AG04450 (cell line): Measurements from ENCODE around the gene CITED4. TPM values are rescaled to one million over a fixed set of nuclear protein-coding genes. Genes with fewer than 3 reads are reported as not detected.
A peak's percentile ranks its signal among the peaks of the same experiment; 100 is the strongest.

Source experiments
- CTCF ChIA-PET: fragments of 300-600, 350-600 bp; formaldehyde crosslinking; extraction: SDS; loops from one replicate; lab custom pipeline; 2022; ENCODE audit warnings: antibody characterized with exemption, inconsistent platforms; lab: Charles Lee
- POLR2A ChIA-PET: fragments of 350-600 bp; formaldehyde crosslinking; extraction: SDS; loops from one replicate; lab custom pipeline; 2021; ENCODE audit warnings: antibody characterized with exemption, inconsistent platforms; lab: Yijun Ruan, JAX
- DNase-seq: peaks from one replicate; pipeline ENCODE4 v3.0.0-alpha.2; 2011; ENCODE audit warnings: low read depth, low spot score
- H3K27ac ChIP-seq: one replicate; pipeline ENCODE4 v1.5.1; 2012; ENCODE audit warnings: low read depth, low read length, control low read depth
- H3K27me3 ChIP-seq: one replicate; pipeline ENCODE4 v1.6.0; 2012; ENCODE audit warnings: low read length; ENCODE audit not compliant: control insufficient read depth, insufficient read depth
- H3K4me3 ChIP-seq: 2 replicates; pipeline ENCODE4 v1.5.1; 2011; ENCODE audit warnings: mild to moderate bottlenecking, low read depth, low read length, control low read depth
- H3K9me3 ChIP-seq: 2 replicates; pipeline ENCODE4 v1.5.1; 2012; ENCODE audit warnings: low read length; ENCODE audit not compliant: control insufficient read depth, insufficient read depth
- CTCF ChIP-seq: IDR thresholded peaks from 2 replicates; pipeline ENCODE4 v1.5.1; 2011; ENCODE audit warnings: low read depth, low read length, control low read depth, inconsistent platforms
- polyA plus RNA-seq: library from polyadenylated mRNA; depleted of rRNA; stranded (reverse); fragments of >200 nt; gene quantifications from 2 replicates; pipeline ENCODE4 v1.2.3, GENCODE V29; 2011

CITED4 gene
- polyA plus RNA-seq, 1 experiment = 0.53 TPM

DNA sequence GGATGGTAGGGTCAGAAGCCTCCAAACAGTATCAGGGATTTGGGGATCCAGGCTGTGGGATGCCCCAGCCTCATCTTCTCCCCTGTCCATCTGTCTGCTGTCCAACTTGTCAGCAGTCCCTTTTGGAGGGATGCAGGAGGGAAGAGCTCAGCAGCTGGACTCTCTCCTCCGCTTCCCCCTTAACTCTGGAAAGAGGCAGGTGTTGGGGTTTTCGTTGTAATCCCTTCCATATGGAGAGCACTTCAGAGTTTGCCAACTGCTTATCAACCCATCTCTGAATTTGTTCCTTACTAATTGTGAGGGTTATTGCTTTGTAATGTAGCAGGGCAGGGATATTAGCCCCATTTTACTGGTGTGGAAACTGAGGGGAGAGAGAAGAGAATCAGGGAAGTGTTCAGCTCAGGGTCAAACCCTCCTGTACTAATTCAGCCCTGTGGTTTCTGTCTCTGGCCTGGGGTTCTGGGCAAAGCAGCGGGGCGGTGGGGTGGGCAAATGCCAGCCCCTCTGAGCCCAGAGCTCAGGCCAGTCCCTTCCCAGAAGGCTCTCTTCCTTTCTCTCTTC, 3.2 kb downstream of the CITED4 start:
- Histone ChIP-seq H3K27ac (no peak overlapping the region), H3K27me3 (peaks cover 9% of the 10 kb centered on the region), H3K4me3 (no peak overlapping the region), H3K9me3 (no peaks in the 10 kb centered on the region)
- CTCF ChIA-PET = interaction anchor here (0.6 to 17.4 kb wide), 3 partner anchors 9 to 108 kb away, joined by 3 to 442 read pairs (median 35); no protein-coding TSS in a partner anchor
- POLR2A ChIA-PET = interaction anchor here (0.6 to 1.3 kb wide), 2 partner anchors 78 to 86 kb away, joined by 3 read pairs; no protein-coding TSS in a partner anchor
- TF ChIP-seq CTCF = no peak
- DNase-seq = no peak

- ChIA-PET CTCF (interaction anchor here (1.0 to 17.4 kb wide), 2 partner anchors 8 to 94 kb away, joined by 5 to 442 read pairs; no protein-coding TSS in a partner anchor), POLR2A (no interaction called here)
- Histone ChIP-seq H3K27ac (no peak overlapping the region), H3K4me3 (no peak overlapping the region), H3K27me3 (peaks cover 9% of the 10 kb centered on the region), H3K9me3 (no peaks in the 10 kb centered on the region)
- DNase-seq = no peak
- TF ChIP-seq CTCF = no peak
Observed at GRCh38 chr1:40857737-40858136, 4.4 kb downstream of the CITED4 start.

GRCh38 chr1:40856656-40857302, 5.4 kb downstream of the CITED4 start:
- ChIA-PET POLR2A (no interaction called here), CTCF (interaction anchor here (17.4 kb wide), 1 partner anchor 95 kb away, joined by 442 read pairs; no protein-coding TSS in a partner anchor)
- Histone ChIP-seq H3K4me3 (no peak overlapping the region), H3K27me3 (peaks cover 9% of the 10 kb centered on the region), H3K27ac (no peak overlapping the region), H3K9me3 (no peaks in the 10 kb centered on the region)
- DNase-seq = no peak
- TF ChIP-seq CTCF = no peak

GRCh38 chr1:40856116-40856515, 6.0 kb downstream of the CITED4 start:
- no peak overlapping the region for H3K27ac ChIP-seq
- no peak for DNase-seq
- no peak overlapping the region for H3K4me3 ChIP-seq
- no peaks in the 10 kb centered on the region for H3K9me3 ChIP-seq
- peaks cover 9% of the 10 kb centered on the region for H3K27me3 ChIP-seq
- ChIA-PET POLR2A (no interaction called here), CTCF (interaction anchor here (17.4 kb wide), 1 partner anchor 96 kb away, joined by 442 read pairs; no protein-coding TSS in a partner anchor)
- no peak for TF ChIP-seq CTCF

DNA sequence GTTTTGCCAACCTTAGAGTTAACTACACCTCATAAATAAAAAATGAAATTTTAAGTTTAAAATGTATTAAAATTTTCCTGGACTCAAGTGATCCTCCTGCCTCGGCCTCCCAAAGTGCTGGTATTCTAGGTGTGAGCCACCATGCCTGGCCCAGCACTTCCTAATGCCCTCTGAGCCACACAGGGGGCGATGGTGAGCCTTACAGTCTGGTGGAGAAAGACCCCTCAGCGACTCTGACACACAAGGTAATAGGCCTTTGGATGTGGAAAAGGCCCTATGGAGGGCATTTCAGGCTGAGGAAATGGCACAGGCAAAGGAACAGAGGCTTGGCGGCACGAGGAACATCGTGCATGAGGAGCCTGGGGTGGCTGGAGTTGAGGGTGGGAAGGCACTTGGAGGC, 6.7 kb downstream of the CITED4 start:
- ChIA-PET POLR2A (no interaction called here), CTCF (interaction anchor here (17.4 kb wide), 1 partner anchor 96 kb away, joined by 442 read pairs; no protein-coding TSS in a partner anchor)
- Histone ChIP-seq H3K27ac (no peak overlapping the region), H3K27me3 (peaks cover 7% of the 10 kb centered on the region), H3K4me3 (no peak overlapping the region), H3K9me3 (no peaks in the 10 kb centered on the region)
- no peak for DNase-seq
- TF ChIP-seq CTCF = peak; percentile 32; the same call in 1 of the 2 replicates
